H9 (cell line): ENCODE data around the gene AATK. TPM values are rescaled to one million over a fixed set of nuclear protein-coding genes. Genes with fewer than 3 reads are reported as not detected.
A peak's percentile ranks its signal among the peaks of the same experiment; 100 is the strongest.

Experiments used
- DNase-seq: peaks from one replicate; pipeline ENCODE4 v3.0.0-alpha.2; 2017
- H2AFZ ChIP-seq: one replicate; pipeline ENCODE4 v1.6.1; 2013; ENCODE audit warnings: mild to moderate bottlenecking, low read length, control low read depth, moderate library complexity
- H2AK5ac ChIP-seq: 2 replicates; pipeline ENCODE4 v1.6.1; 2013; ENCODE audit warnings: low read length, control low read depth, mixed read lengths; ENCODE audit not compliant: insufficient read length
- H2BK120ac ChIP-seq: one replicate; pipeline ENCODE4 v1.6.1; 2013; ENCODE audit warnings: low read depth, mild to moderate bottlenecking, low read length, control low read depth, inconsistent platforms; ENCODE audit not compliant: poor library complexity, severe bottlenecking
- H2BK12ac ChIP-seq: 2 replicates; pipeline ENCODE4 v1.6.1; 2013; ENCODE audit warnings: low read length, control low read depth, mixed read lengths, low read depth; ENCODE audit not compliant: insufficient read length
- H2BK15ac ChIP-seq: 2 replicates; pipeline ENCODE4 v1.6.1; 2013; ENCODE audit warnings: low read depth, low read length, control low read depth
- H2BK20ac ChIP-seq: one replicate; pipeline ENCODE4 v1.6.1; 2013; ENCODE audit warnings: low read depth, mild to moderate bottlenecking, low read length, control low read depth, inconsistent platforms; ENCODE audit not compliant: poor library complexity, severe bottlenecking
- H2BK5ac ChIP-seq: 2 replicates; pipeline ENCODE4 v1.6.1; 2013; ENCODE audit warnings: low read length, control low read depth, mixed read lengths; ENCODE audit not compliant: insufficient read length
- H3K14ac ChIP-seq: 2 replicates; pipeline ENCODE4 v1.6.1; 2013; ENCODE audit warnings: low read length, control low read depth; ENCODE audit not compliant: insufficient read depth
- H3K18ac ChIP-seq: 2 replicates; pipeline ENCODE4 v1.6.1; 2013; ENCODE audit warnings: low read depth, mild to moderate bottlenecking, mixed read lengths, low read length, control low read depth; ENCODE audit not compliant: insufficient read length
- H3K23ac ChIP-seq: 2 replicates; pipeline ENCODE4 v1.6.1; 2013; ENCODE audit warnings: low read length, control low read depth, mixed read lengths, low read depth; ENCODE audit not compliant: insufficient read length
- H3K23me2 ChIP-seq: 2 replicates; pipeline ENCODE4 v1.6.1; 2013; ENCODE audit warnings: low read depth, mild to moderate bottlenecking, mixed read lengths, low read length, control low read depth; ENCODE audit not compliant: insufficient read length, poor library complexity, severe bottlenecking
- H3K27ac ChIP-seq: 2 replicates; pipeline ENCODE4 v1.5.1; 2013; ENCODE audit warnings: low read length, control low read depth, mixed read lengths, low read depth; ENCODE audit not compliant: insufficient read length
- H3K27me3 ChIP-seq: 2 replicates; pipeline ENCODE4 v1.6.1; 2013; ENCODE audit warnings: low read length, control low read depth, inconsistent platforms; ENCODE audit not compliant: insufficient read depth
- H3K4ac ChIP-seq: 2 replicates; pipeline ENCODE4 v1.6.1; 2013; ENCODE audit warnings: low read depth, mild to moderate bottlenecking, control low read depth, inconsistent platforms, low read length, moderate library complexity
- H3K4me1 ChIP-seq: 2 replicates; pipeline ENCODE4 v1.6.1; 2013; ENCODE audit warnings: low read length, control low read depth, inconsistent platforms; ENCODE audit not compliant: insufficient read depth
- H3K4me2 ChIP-seq: 2 replicates; pipeline ENCODE4 v1.6.1; 2013; ENCODE audit warnings: low read length, control low read depth, mixed read lengths; ENCODE audit not compliant: insufficient read length, insufficient read depth
- H3K56ac ChIP-seq: 2 replicates; pipeline ENCODE4 v1.6.1; 2013; ENCODE audit warnings: low read depth, mild to moderate bottlenecking, mixed read lengths, low read length, control low read depth; ENCODE audit not compliant: insufficient read length
- H3K79me1 ChIP-seq: 2 replicates; pipeline ENCODE4 v1.6.1; 2013; ENCODE audit warnings: low read depth, mild to moderate bottlenecking, moderate library complexity, low read length, control low read depth, inconsistent platforms; ENCODE audit not compliant: insufficient read depth, poor library complexity, severe bottlenecking
- H3K79me2 ChIP-seq: 2 replicates; pipeline ENCODE4 v1.6.1; 2013; ENCODE audit warnings: low read length, control low read depth, inconsistent platforms; ENCODE audit not compliant: insufficient read depth
- H3K9ac ChIP-seq: 2 replicates; pipeline ENCODE4 v1.6.1; 2013; ENCODE audit warnings: low read length, control low read depth, mixed read lengths; ENCODE audit not compliant: insufficient read length; ENCODE audit errors: extremely low read depth
- H3K9me3 ChIP-seq: one replicate; pipeline ENCODE4 v1.6.1; 2013; ENCODE audit warnings: low read depth, low read length, inconsistent platforms; ENCODE audit not compliant: control insufficient read depth
- H3T11ph ChIP-seq: one replicate; pipeline ENCODE4 v1.6.1; 2013; ENCODE audit warnings: mild to moderate bottlenecking, low read length, control low read depth, inconsistent platforms
- H4K20me1 ChIP-seq: one replicate; pipeline ENCODE4 v1.6.1; 2013; ENCODE audit not compliant: control insufficient read depth, insufficient read length, insufficient read depth
- H4K5ac ChIP-seq: 2 replicates; pipeline ENCODE4 v1.6.1; 2013; ENCODE audit warnings: low read depth, mild to moderate bottlenecking, mixed read lengths, low read length, control low read depth; ENCODE audit not compliant: insufficient read length
- H4K8ac ChIP-seq: replicated peaks from 2 replicates; pipeline ENCODE4 v1.6.1; 2013; ENCODE audit warnings: low read length, control low read depth, mixed read lengths, low read depth; ENCODE audit not compliant: insufficient read length
- H4K91ac ChIP-seq: 2 replicates; pipeline ENCODE4 v1.6.1; 2013; ENCODE audit warnings: low read depth, mild to moderate bottlenecking, moderate library complexity, mixed read lengths, low read length, control low read depth; ENCODE audit not compliant: insufficient read length
- H3K27ac Mint-ChIP-seq, 3 experiments: 2 replicates in 2 of 3; 3 replicates in 1 of 3; pipeline ENCODE4 v1.8.0; 2020 to 2021; ENCODE audit warnings: mixed read lengths in 3 of 3, mild to moderate bottlenecking in 1 of 3, moderate library complexity in 1 of 3
- H3K27me3 Mint-ChIP-seq: 2 replicates; pipeline ENCODE4 v1.8.0; 2021; ENCODE audit warnings: low read depth, mild to moderate bottlenecking, moderate library complexity, mixed read lengths
- H3K36me3 Mint-ChIP-seq, 3 experiments: 2 replicates in 2 of 3; 3 replicates in 1 of 3; pipeline ENCODE4 v1.8.0; 2020 to 2021; ENCODE audit warnings: low read depth in 3 of 3, mixed read lengths in 3 of 3; ENCODE audit not compliant: insufficient read depth in 1 of 3
- H3K4me1 Mint-ChIP-seq, 2 experiments: 2 replicates each; pipeline ENCODE4 v1.8.0; 2020; ENCODE audit warnings: mixed read lengths in 2 of 2
- H3K4me3 Mint-ChIP-seq, 2 experiments: 2 replicates in 1 of 2; 3 replicates in 1 of 2; pipeline ENCODE4 v1.8.0; 2020 to 2021; ENCODE audit warnings: mild to moderate bottlenecking in 2 of 2, mixed read lengths in 2 of 2, moderate library complexity in 1 of 2
- H3K9me3 Mint-ChIP-seq, 2 experiments: 2 replicates in 1 of 2; 3 replicates in 1 of 2; pipeline ENCODE4 v1.8.0; 2020; ENCODE audit warnings: mild to moderate bottlenecking in 2 of 2, mixed read lengths in 2 of 2, moderate library complexity in 1 of 2
- CTCF ChIP-seq: fragments of 200-600 bp; sonication (generic); conservative IDR thresholded peaks from 3 replicates; pipeline ENCODE4 v1.8.0; 2021; ENCODE audit warnings: antibody characterized with exemption, mild to moderate bottlenecking
- WGBS: extraction: QIAGEN DNeasy Blood & Tissue Kit; methylation state at CpG from one replicate; pipeline ENCODE4 v1.1.7; 2013; ENCODE audit warnings: missing lambda C conversion rate, low lambda C conversion rate, mixed read lengths; ENCODE audit not compliant: insufficient read length; ENCODE audit errors: extremely low coverage; 5-methylcytosine and 5-hydroxymethylcytosine counted together
- total RNA-seq: library from RNA; stranded (reverse); gene quantifications from 2 replicates; pipeline ENCODE4 v1.2.1, GENCODE V29; 2021

AATK gene
- total RNA-seq, 1 experiment from 2014 or later: 2.4 TPM

GRCh38 chr17:81163703-81164370 is 2.2 kb downstream of the AATK start:
- H3K4me1 Mint-ChIP-seq: no peaks in the 10 kb centered on the region
- Histone ChIP-seq H2BK20ac (no peak overlapping the region), H3T11ph (no peak overlapping the region), H3K27ac (no peak overlapping the region), H2AFZ (no peak overlapping the region), H3K14ac (no peak overlapping the region), H4K5ac (no peak overlapping the region), H3K56ac (no peak overlapping the region), H2BK12ac (no peak overlapping the region), H4K8ac (no peak overlapping the region), H3K23ac (no peak overlapping the region), H2BK120ac (no peak overlapping the region), H3K23me2 (peaks cover 3% of the 10 kb centered on the region), H3K4me2 (no peak overlapping the region), H3K79me1 (no peaks in the 10 kb centered on the region), H3K9me3 (no peaks in the 10 kb centered on the region), H3K18ac (no peak overlapping the region), H2BK5ac (no peak overlapping the region), H4K20me1 (peaks cover 4% of the 10 kb centered on the region), H3K4me1 (no peaks in the 10 kb centered on the region), H3K79me2 (no peaks in the 10 kb centered on the region), H3K27me3 (no peaks in the 10 kb centered on the region), H2AK5ac (no peak overlapping the region), H3K4ac (no peak overlapping the region), H4K91ac (no peak overlapping the region), H3K9ac (no peak overlapping the region), H2BK15ac (no peak overlapping the region)
- no peaks in the 10 kb centered on the region for H3K9me3 Mint-ChIP-seq
- WGBS: no CpG with 5 or more reads among the region's 15 CpGs
- no peak for DNase-seq
- H3K27ac Mint-ChIP-seq: no peak overlapping the region
- no peak for TF ChIP-seq CTCF
- peak overlapping the region in 1 of 2 experiments; percentile 53; a peak in 1 of 5 replicates for H3K4me3 Mint-ChIP-seq
- H3K36me3 Mint-ChIP-seq: no peaks in the 10 kb centered on the region
- H3K27me3 Mint-ChIP-seq: peaks cover 14% of the 10 kb centered on the region
